Neural progenitor cell (in vitro differentiated cells): ENCODE results near the gene DDC. TPM values are rescaled to one million over a fixed set of nuclear protein-coding genes. Genes with fewer than 3 reads are reported as not detected.

ENCODE experiments used
- DNase-seq: peaks from one replicate; pipeline ENCODE4 v3.0.0-alpha.2; 2016; ENCODE audit warnings: low spot score
- H2AFZ ChIP-seq: fragments of 200-600 bp; sonication (generic); replicated peaks from 2 replicates; pipeline ENCODE4 v1.6.1; 2016; ENCODE audit warnings: antibody characterized with exemption
- H3F3A ChIP-seq: fragments of 200-600 bp; sonication (generic); 2 replicates; pipeline ENCODE4 v1.6.1; 2016; ENCODE audit warnings: antibody characterized with exemption, low read depth
- H3K27ac ChIP-seq: fragments of 200-600 bp; sonication (generic); 2 replicates; pipeline ENCODE4 v1.5.1; 2016; ENCODE audit warnings: mild to moderate bottlenecking
- H3K27me3 ChIP-seq: fragments of 200-600 bp; sonication (generic); 2 replicates; pipeline ENCODE4 v1.6.1; 2016; ENCODE audit warnings: mild to moderate bottlenecking, moderate library complexity
- H3K36me3 ChIP-seq: fragments of 200-600 bp; sonication (generic); 2 replicates; pipeline ENCODE4 v1.5.1; 2016
- H3K4me1 ChIP-seq: fragments of 200-600 bp; sonication (generic); 2 replicates; pipeline ENCODE4 v1.6.1; 2016; ENCODE audit warnings: mixed run types
- H3K4me2 ChIP-seq: fragments of 200-600 bp; sonication (generic); 2 replicates; pipeline ENCODE4 v1.6.1; 2016
- H3K4me3 ChIP-seq: fragments of 200-600 bp; sonication (generic); 2 replicates; pipeline ENCODE4 v1.5.1; 2016
- H3K79me2 ChIP-seq: fragments of 200-600 bp; sonication (generic); 2 replicates; pipeline ENCODE4 v1.6.1; 2016; ENCODE audit warnings: low read depth
- H3K9ac ChIP-seq: fragments of 200-600 bp; sonication (generic); 2 replicates; pipeline ENCODE4 v1.6.1; 2016
- H3K9me3 ChIP-seq: fragments of 200-600 bp; sonication (generic); 2 replicates; pipeline ENCODE4 v1.5.1; 2016; ENCODE audit warnings: low read depth
- H4K20me1 ChIP-seq: fragments of 200-600 bp; sonication (generic); 2 replicates; pipeline ENCODE4 v1.6.1; 2016; ENCODE audit warnings: low read depth
- H3K27ac Mint-ChIP-seq: 3 replicates; pipeline ENCODE4 v1.8.0; 2021; ENCODE audit warnings: mixed read lengths
- H3K27me3 Mint-ChIP-seq: 2 replicates; pipeline ENCODE4 v1.8.0; 2022; ENCODE audit warnings: low read depth, mild to moderate bottlenecking, inconsistent platforms, moderate library complexity, mixed read lengths; ENCODE audit not compliant: insufficient read depth
- H3K36me3 Mint-ChIP-seq: 3 replicates; pipeline ENCODE4 v1.8.0; 2021; ENCODE audit warnings: mixed read lengths
- H3K4me1 Mint-ChIP-seq: 3 replicates; pipeline ENCODE4 v1.8.0; 2021; ENCODE audit warnings: mixed read lengths
- H3K4me3 Mint-ChIP-seq: 3 replicates; pipeline ENCODE4 v1.8.0; 2021; ENCODE audit warnings: mild to moderate bottlenecking, moderate library complexity, mixed read lengths
- H3K9me3 Mint-ChIP-seq: 3 replicates; pipeline ENCODE4 v1.8.0; 2020; ENCODE audit warnings: mixed read lengths
- CTCF ChIP-seq: fragments of 200-600 bp; sonication (generic); IDR thresholded peaks from 2 replicates; pipeline ENCODE4 v1.5.1; 2017; ENCODE audit warnings: antibody characterized with exemption, mild to moderate bottlenecking
- EZH2 ChIP-seq: fragments of 200-600 bp; sonication (generic); IDR thresholded peaks from 2 replicates; pipeline ENCODE4 v1.6.1; 2017; ENCODE audit warnings: antibody characterized with exemption, mild to moderate bottlenecking, moderate library complexity
- EZH2phosphoT487 ChIP-seq: fragments of 200-600 bp; sonication (generic); IDR thresholded peaks from 2 replicates; pipeline ENCODE4 v1.6.1; 2017; ENCODE audit warnings: antibody characterized with exemption
- total RNA-seq: library from RNA; depleted of rRNA; stranded (reverse); fragments of >200 nt; gene quantifications from 2 replicates; pipeline ENCODE4 v1.2.3, GENCODE V29; 2015; ENCODE audit warnings: low replicate concordance

DDC gene
- total RNA-seq, 1 donor from 2014 or later = not detected

- Mint-ChIP-seq H3K9me3 (peaks cover 3% of the 10 kb centered on the region), H3K36me3 (no peaks in the 10 kb centered on the region), H3K27ac (no peak overlapping the region), H3K4me3 (no peak overlapping the region), H3K27me3 (peaks cover 3% of the 10 kb centered on the region), H3K4me1 (peaks cover under 1% of the 10 kb centered on the region)
- no peaks in the 10 kb centered on the region for H3K27me3 ChIP-seq
- H3K36me3 ChIP-seq = no peaks in the 10 kb centered on the region
- no peak overlapping the region for H3K4me2 ChIP-seq
- no peak overlapping the region for H3K9ac ChIP-seq
- TF ChIP-seq CTCF (no peak), EZH2 (no peak), EZH2phosphoT487 (no peak)
- DNase-seq = no peak
- no peaks in the 10 kb centered on the region for H3K9me3 ChIP-seq
- no peaks in the 10 kb centered on the region for H3K4me1 ChIP-seq
- no peak overlapping the region for H2AFZ ChIP-seq
- H4K20me1 ChIP-seq = no peaks in the 10 kb centered on the region
- H3K4me3 ChIP-seq = no peak overlapping the region
- H3F3A ChIP-seq = no peaks in the 10 kb centered on the region
- H3K79me2 ChIP-seq = no peaks in the 10 kb centered on the region
- H3K27ac ChIP-seq = no peak overlapping the region
Measured at GRCh38 chr7:50502001-50502684, 63.1 kb downstream of the DDC start.

- Mint-ChIP-seq H3K4me1 (peaks cover 3% of the 10 kb centered on the region), H3K9me3 (peaks cover 3% of the 10 kb centered on the region), H3K4me3 (no peak overlapping the region), H3K36me3 (no peaks in the 10 kb centered on the region), H3K27me3 (peaks cover 6% of the 10 kb centered on the region), H3K27ac (no peak overlapping the region)
- Histone ChIP-seq H3K9ac (no peak overlapping the region), H3K4me1 (no peaks in the 10 kb centered on the region), H3K9me3 (no peaks in the 10 kb centered on the region), H3K4me2 (no peak overlapping the region), H3K4me3 (no peak overlapping the region), H2AFZ (no peak overlapping the region), H3F3A (no peaks in the 10 kb centered on the region), H3K27ac (no peak overlapping the region), H3K36me3 (no peaks in the 10 kb centered on the region), H4K20me1 (no peaks in the 10 kb centered on the region), H3K79me2 (no peaks in the 10 kb centered on the region), H3K27me3 (no peaks in the 10 kb centered on the region)
- TF ChIP-seq EZH2phosphoT487 (no peak), EZH2 (no peak), CTCF (no peak)
- DNase-seq = no peak
Measured at GRCh38 chr7:50499092-50499491, 66.1 kb downstream of the DDC start.

- H3K4me3 Mint-ChIP-seq = no peak overlapping the region
- Histone ChIP-seq H3K79me2 (no peaks in the 10 kb centered on the region), H3F3A (no peaks in the 10 kb centered on the region), H3K27me3 (no peaks in the 10 kb centered on the region), H3K27ac (no peak overlapping the region), H3K9ac (no peak overlapping the region), H4K20me1 (no peaks in the 10 kb centered on the region), H3K36me3 (no peaks in the 10 kb centered on the region), H3K4me3 (no peak overlapping the region), H3K4me1 (no peaks in the 10 kb centered on the region), H3K9me3 (no peaks in the 10 kb centered on the region), H2AFZ (no peak overlapping the region), H3K4me2 (no peak overlapping the region)
- H3K4me1 Mint-ChIP-seq = peaks cover 3% of the 10 kb centered on the region
- TF ChIP-seq EZH2phosphoT487 (no peak), EZH2 (no peak), CTCF (no peak)
- peaks cover 8% of the 10 kb centered on the region for H3K27me3 Mint-ChIP-seq
- no peak overlapping the region for H3K27ac Mint-ChIP-seq
- peaks cover 3% of the 10 kb centered on the region for H3K9me3 Mint-ChIP-seq
- no peaks in the 10 kb centered on the region for H3K36me3 Mint-ChIP-seq
- no peak for DNase-seq
Measured at GRCh38 chr7:50497968-50498367, 67.2 kb downstream of the DDC start.
